Measurements from ENCODE around the gene SYT17. TPM values are rescaled to one million over a fixed set of nuclear protein-coding genes. Genes with fewer than 3 reads are reported as not detected.

The SYT17 gene
- polyA plus RNA-seq, 2 of the 4 experiments (the other 2 are of a cell fraction): 9.8 to 18.7 TPM

GRCh38 chr16:19235478-19235877 is 67.4 kb downstream of the SYT17 start:
- CTCF ChIA-PET: no interaction called here

GRCh38 chr16:19235886-19236285 is 67.8 kb downstream of the SYT17 start:
- no peak for FAIRE-seq
- Histone ChIP-seq H3K4me3 (no peak overlapping the region), H3K4me2 (no peak overlapping the region), H3K9me3 (peaks cover 13% of the 10 kb centered on the region; the same call in 2 of the 3 replicates), H3K27ac (no peak overlapping the region), H3K4me1 (no peaks in the 10 kb centered on the region)
- no peak for ATAC-seq
- WGBS (ENCODE audit: missing lambda C conversion rate): 95% methylated on average over 4 of the region's 4 CpGs
- ChIA-PET POLR2A (no interaction called here), CTCF (interaction anchor here (1.5 kb wide), 1 partner anchor 88 kb away, joined by 3 read pairs; no protein-coding TSS in a partner anchor)
- no peak for DNase-seq (ENCODE audit: low read depth in 1 of 2, low spot score in 1 of 2)
- no peak for TF ChIP-seq MAX (IDR thresholded peaks at IDR 0.05)

More at GRCh38 chr16:19235478-19235877, 67.4 kb downstream of the SYT17 start:
- DNase-seq (ENCODE audit: low read depth in 1 of 2, low spot score in 1 of 2) (no peak), ATAC-seq (no peak), FAIRE-seq (no peak)
- POLR2A ChIA-PET: no interaction called here
- H3K4me1 ChIP-seq: no peaks in the 10 kb centered on the region
- peaks cover 13% of the 10 kb centered on the region; the same call in 2 of the 3 replicates for H3K9me3 ChIP-seq
- 84% methylated on average over 4 of the region's 4 CpGs for WGBS (ENCODE audit: missing lambda C conversion rate)
- H3K4me3 ChIP-seq: no peak overlapping the region
- no peak overlapping the region for H3K27ac ChIP-seq
- TF ChIP-seq PHF8 (IDR thresholded peaks at IDR 0.05; ENCODE audit: borderline replicate concordance, low read depth) (no peak), REST (IDR thresholded peaks at IDR 0.05) (no peak), HDAC2 (IDR thresholded peaks at IDR 0.05) (no peak)
- no peak overlapping the region for H3K4me2 ChIP-seq

GRCh38 chr16:19236561-19237209 is 68.6 kb downstream of the SYT17 start:
- CTCF ChIA-PET: interaction anchor here (0.6 to 1.5 kb wide), 2 partner anchors 88 to 301 kb away, joined by 3 to 5 read pairs; no protein-coding TSS in a partner anchor
- Histone ChIP-seq H3K9me3 (peaks cover 13% of the 10 kb centered on the region; the same call in 2 of the 3 replicates), H3K4me1 (no peaks in the 10 kb centered on the region), H3K4me2 (0 out of 3 replicates have a peak overlapping the region, but pooled peaks have one; percentile 2), H3K4me3 (no peak overlapping the region), H3K27ac (peak overlapping the region in 1 of 2 experiments; percentile 35; a peak in 2 of 6 replicates)
- no peak for FAIRE-seq
- peak; percentile 41 to 82; a peak in 5 of 6 replicates for ATAC-seq
- DNase-seq (ENCODE audit: low read depth in 1 of 2, low spot score in 1 of 2): peak; percentile 37 to 53
- WGBS (ENCODE audit: missing lambda C conversion rate): 33% methylated on average over 4 of the region's 4 CpGs
- TF ChIP-seq FOSL2 (IDR thresholded peaks at IDR 0.05): no peak
- peak; percentile 18; the same call in 1 of the 2 replicates for TF ChIP-seq FOSL2 (CRISPR knock-in tag; IDR thresholded peaks at IDR 0.05)
- no peak for TF ChIP-seq GATA3 (IDR thresholded peaks at IDR 0.05; ENCODE audit: borderline replicate concordance)
- TF ChIP-seq CBX8 (IDR thresholded peaks at IDR 0.05): no peak
- no peak for TF ChIP-seq EP300 (IDR thresholded peaks at IDR 0.05)
- no peak for TF ChIP-seq HES2 (IDR thresholded peaks at IDR 0.05)
- no peak for TF ChIP-seq HOXB13 (CRISPR knock-in tag; IDR thresholded peaks at IDR 0.05; ENCODE audit: low read depth)
- TF ChIP-seq CHD4 (IDR thresholded peaks at IDR 0.05; ENCODE audit: borderline replicate concordance): no peak
- TF ChIP-seq JUNB (IDR thresholded peaks at IDR 0.05): peak; percentile 14; the same call in 1 of the 2 replicates
- POLR2A ChIA-PET: no interaction called here

- Histone ChIP-seq H3K4me3 (no peak overlapping the region), H3K27ac (no peak overlapping the region), H3K9me3 (peaks cover 13% of the 10 kb centered on the region; the same call in 2 of the 3 replicates), H3K4me1 (no peaks in the 10 kb centered on the region), H3K4me2 (no peak overlapping the region)
- no peak for FAIRE-seq
- no peak for DNase-seq (ENCODE audit: low read depth in 1 of 2, low spot score in 1 of 2)
- no peak for TF ChIP-seq HEYL (CRISPR knock-in tag; IDR thresholded peaks at IDR 0.05)
- TF ChIP-seq PBX3 (IDR thresholded peaks at IDR 0.05): no peak
- TF ChIP-seq HDAC2 (IDR thresholded peaks at IDR 0.05): no peak
- TF ChIP-seq ZSCAN20 (CRISPR knock-in tag; IDR thresholded peaks at IDR 0.05): no peak
- no peak for TF ChIP-seq FOSL2 (IDR thresholded peaks at IDR 0.05)
- no peak for TF ChIP-seq FOSL2 (CRISPR knock-in tag; IDR thresholded peaks at IDR 0.05)
- TF ChIP-seq TFCP2L1 (CRISPR knock-in tag; IDR thresholded peaks at IDR 0.05): no peak
- no peak for TF ChIP-seq BHLHE40 (IDR thresholded peaks at IDR 0.05; ENCODE audit: low read depth, low read length)
- TF ChIP-seq POLR2A (IDR thresholded peaks at IDR 0.05; ENCODE audit: low read length): no peak
- TF ChIP-seq MAX (IDR thresholded peaks at IDR 0.05): no peak
- POLR2A ChIA-PET: no interaction called here
- CTCF ChIA-PET: no interaction called here
- WGBS (ENCODE audit: missing lambda C conversion rate): 79% methylated on average over 4 of the region's 4 CpGs
- ATAC-seq: no peak
Observed at GRCh38 chr16:19238406-19238805, 70.4 kb downstream of the SYT17 start.

Data from A549 (cell line).